Measurements from ENCODE around the gene STX10. TPM values are rescaled to one million over a fixed set of nuclear protein-coding genes. Genes with fewer than 3 reads are reported as not detected.

The STX10 gene
- total and polyA plus RNA-seq, 9 of the 15 experiments (the other 6 are each of a cell fraction or from before 2014, with no cell fraction given) = 0.51 to 66.3 (median 31.0) TPM

DNA sequence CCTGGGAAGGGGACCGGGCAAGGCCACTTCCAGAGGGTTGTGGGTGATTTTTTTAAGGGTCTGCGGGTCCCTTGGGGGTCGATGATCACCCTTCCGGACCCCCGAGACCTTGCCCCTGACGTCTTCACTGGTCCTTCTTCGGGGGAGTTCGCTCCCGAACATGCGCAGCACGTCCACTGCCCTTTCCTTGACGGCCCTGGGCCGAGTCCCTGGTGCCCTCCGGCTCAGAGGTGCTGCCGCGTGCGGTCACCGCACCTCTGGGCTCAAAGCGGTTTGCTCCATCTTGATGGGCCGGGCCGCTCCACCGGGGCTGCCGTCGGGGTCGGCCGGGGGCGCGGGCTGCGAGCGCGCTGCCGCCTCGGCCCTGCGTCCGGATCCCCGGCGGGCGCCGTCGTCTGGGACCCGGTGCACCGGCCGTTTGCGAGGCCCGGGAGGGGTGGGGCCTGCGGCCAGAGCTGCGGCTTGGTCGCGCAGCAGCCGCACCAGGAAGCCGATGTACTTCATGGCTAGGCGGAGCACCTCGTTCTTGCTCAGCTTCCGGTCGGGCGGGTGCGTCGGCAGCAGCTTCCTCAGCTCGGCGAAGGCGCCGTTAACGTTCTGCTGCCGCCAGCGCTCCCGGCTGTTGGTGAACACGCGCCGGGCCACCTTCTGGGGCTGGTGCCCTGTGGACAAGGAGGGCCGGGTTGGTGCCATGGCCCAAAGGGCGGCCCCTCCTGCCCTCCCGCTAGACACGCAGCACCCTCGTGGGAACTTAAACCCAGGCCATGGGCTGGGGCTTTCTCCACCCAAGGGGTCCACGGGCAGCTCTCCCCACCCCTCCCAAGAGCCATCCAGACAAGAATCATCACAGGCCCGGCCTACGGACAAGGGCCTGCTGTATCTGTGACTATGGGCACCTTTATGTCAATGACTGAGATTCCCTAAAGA is 50.8 kb downstream of the STX10 start (continued):
- TF ChIP-seq, protein P1, sequence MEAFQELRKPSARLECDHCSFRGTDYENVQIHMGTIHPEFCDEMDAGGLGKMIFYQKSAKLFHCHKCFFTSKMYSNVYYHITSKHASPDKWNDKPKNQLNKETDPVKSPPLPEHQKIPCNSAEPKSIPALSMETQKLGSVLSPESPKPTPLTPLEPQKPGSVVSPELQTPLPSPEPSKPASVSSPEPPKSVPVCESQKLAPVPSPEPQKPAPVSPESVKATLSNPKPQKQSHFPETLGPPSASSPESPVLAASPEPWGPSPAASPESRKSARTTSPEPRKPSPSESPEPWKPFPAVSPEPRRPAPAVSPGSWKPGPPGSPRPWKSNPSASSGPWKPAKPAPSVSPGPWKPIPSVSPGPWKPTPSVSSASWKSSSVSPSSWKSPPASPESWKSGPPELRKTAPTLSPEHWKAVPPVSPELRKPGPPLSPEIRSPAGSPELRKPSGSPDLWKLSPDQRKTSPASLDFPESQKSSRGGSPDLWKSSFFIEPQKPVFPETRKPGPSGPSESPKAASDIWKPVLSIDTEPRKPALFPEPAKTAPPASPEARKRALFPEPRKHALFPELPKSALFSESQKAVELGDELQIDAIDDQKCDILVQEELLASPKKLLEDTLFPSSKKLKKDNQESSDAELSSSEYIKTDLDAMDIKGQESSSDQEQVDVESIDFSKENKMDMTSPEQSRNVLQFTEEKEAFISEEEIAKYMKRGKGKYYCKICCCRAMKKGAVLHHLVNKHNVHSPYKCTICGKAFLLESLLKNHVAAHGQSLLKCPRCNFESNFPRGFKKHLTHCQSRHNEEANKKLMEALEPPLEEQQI (IDR thresholded peaks at IDR 0.05) = no peak
- no peak for TF ChIP-seq SMARCB1 (IDR thresholded peaks at IDR 0.05; ENCODE audit: insufficient read length, low read depth)
- TF ChIP-seq, protein P2, sequence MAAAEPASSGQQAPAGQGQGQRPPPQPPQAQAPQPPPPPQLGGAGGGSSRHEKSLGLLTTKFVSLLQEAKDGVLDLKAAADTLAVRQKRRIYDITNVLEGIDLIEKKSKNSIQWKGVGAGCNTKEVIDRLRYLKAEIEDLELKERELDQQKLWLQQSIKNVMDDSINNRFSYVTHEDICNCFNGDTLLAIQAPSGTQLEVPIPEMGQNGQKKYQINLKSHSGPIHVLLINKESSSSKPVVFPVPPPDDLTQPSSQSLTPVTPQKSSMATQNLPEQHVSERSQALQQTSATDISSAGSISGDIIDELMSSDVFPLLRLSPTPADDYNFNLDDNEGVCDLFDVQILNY (CRISPR knock-in tag; IDR thresholded peaks at IDR 0.05) = no peak
- TF ChIP-seq MIER1 (IDR thresholded peaks at IDR 0.05; ENCODE audit: low read depth) = no peak
- TF ChIP-seq MTA2 (IDR thresholded peaks at IDR 0.05; ENCODE audit: low read depth) = no peak
- no peak for TF ChIP-seq RBM15 (IDR thresholded peaks at IDR 0.05; ENCODE audit: insufficient read depth, low read length)
- no peak for TF ChIP-seq NR2C1 (IDR thresholded peaks at IDR 0.05)
- TF ChIP-seq NR2C1 (tag; IDR thresholded peaks at IDR 0.05) = 0 out of 2 replicates have a peak, but pooled peaks have one; percentile 14
- TF ChIP-seq, protein P3, sequence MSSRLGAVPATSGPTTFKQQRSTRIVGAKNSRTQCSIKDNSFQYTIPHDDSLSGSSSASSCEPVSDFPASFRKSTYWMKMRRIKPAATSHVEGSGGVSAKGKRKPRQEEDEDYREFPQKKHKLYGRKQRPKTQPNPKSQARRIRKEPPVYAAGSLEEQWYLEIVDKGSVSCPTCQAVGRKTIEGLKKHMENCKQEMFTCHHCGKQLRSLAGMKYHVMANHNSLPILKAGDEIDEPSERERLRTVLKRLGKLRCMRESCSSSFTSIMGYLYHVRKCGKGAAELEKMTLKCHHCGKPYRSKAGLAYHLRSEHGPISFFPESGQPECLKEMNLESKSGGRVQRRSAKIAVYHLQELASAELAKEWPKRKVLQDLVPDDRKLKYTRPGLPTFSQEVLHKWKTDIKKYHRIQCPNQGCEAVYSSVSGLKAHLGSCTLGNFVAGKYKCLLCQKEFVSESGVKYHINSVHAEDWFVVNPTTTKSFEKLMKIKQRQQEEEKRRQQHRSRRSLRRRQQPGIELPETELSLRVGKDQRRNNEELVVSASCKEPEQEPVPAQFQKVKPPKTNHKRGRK (tag; IDR thresholded peaks at IDR 0.05) = no peak
- no peak for TF ChIP-seq WHSC1 (IDR thresholded peaks at IDR 0.05; ENCODE audit: low read length)
- TF ChIP-seq ZNF146 (CRISPR knock-in tag; IDR thresholded peaks at IDR 0.05; ENCODE audit: unreplicated experiment) = no peak
- TF ChIP-seq, protein P4, sequence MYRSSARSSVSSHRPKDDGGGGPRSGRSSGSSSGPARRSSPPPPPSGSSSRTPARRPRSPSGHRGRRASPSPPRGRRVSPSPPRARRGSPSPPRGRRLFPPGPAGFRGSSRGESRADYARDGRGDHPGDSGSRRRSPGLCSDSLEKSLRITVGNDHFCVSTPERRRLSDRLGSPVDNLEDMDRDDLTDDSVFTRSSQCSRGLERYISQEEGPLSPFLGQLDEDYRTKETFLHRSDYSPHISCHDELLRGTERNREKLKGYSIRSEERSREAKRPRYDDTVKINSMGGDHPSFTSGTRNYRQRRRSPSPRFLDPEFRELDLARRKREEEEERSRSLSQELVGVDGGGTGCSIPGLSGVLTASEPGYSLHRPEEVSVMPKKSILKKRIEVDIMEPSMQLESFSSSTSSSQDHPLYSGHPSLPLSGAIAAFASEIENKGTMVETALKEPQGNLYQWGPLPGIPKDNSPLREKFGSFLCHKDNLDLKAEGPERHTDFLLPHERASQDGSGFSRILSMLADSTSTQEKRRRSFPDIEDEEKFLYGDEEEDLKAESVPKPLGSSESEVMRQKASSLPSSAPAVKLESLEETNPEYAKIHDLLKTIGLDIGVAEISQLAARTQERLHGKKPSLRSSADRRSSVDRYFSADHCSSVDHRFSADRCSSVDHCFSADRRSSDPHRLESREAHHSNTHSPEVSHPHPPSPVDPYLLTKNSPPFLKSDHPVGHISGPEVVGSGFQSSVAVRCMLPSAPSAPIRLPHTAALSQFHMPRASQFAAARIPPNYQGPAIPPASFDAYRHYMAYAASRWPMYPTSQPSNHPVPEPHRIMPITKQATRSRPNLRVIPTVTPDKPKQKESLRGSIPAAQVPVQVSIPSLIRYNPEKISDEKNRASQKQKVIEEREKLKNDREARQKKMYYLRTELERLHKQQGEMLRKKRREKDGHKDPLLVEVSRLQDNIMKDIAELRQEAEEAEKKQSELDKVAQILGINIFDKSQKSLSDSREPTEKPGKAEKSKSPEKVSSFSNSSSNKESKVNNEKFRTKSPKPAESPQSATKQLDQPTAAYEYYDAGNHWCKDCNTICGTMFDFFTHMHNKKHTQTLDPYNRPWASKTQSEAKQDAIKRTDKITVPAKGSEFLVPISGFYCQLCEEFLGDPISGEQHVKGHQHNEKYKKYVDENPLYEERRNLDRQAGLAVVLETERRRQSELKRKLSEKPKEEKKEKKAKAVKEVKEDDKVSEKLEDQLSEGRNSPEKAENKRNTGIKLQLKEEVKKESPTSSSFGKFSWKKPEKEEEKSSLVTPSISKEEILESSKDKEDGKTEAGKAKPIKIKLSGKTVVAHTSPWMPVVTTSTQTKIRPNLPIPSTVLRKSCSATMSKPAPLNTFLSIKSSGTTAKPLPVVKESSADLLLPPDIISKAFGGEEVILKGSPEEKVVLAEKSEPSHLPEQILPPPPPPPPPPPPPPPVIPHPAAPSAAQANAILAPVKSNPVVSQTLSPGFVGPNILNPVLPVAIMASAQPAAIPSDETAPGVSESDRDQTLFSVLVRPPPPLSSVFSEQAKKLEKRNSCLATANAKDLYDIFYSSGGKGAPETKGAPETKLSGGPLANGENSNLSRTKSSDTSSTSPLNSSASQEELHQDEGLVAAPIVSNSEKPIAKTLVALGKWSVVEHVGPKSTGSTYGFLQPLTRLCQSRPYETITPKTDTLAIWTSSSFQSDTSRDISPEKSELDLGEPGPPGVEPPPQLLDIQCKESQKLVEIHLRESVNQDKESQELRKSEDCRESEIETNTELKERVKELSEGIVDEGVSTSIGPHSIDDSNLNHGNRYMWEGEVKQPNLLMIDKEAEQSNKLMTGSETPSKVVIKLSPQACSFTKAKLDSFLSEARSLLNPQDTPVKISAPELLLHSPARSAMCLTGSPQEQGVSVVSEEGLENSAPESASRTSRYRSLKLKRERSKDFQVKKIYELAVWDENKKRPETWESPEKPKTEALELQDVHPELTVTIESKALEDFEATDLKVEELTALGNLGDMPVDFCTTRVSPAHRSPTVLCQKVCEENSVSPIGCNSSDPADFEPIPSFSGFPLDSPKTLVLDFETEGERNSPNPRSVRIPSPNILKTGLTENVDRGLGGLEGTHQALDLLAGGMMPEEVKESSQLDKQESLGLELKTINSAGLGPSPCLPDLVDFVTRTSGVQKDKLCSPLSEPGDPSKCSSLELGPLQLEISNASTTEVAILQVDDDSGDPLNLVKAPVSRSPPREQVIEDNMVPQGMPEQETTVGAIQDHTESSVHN (IDR thresholded peaks at IDR 0.05; ENCODE audit: borderline replicate concordance in 1 of 2, low read depth in 1 of 2) = no peak

All from K562 (cell line).